ENCODE results near the gene TMEM184A.

The TMEM184A gene

DNA sequence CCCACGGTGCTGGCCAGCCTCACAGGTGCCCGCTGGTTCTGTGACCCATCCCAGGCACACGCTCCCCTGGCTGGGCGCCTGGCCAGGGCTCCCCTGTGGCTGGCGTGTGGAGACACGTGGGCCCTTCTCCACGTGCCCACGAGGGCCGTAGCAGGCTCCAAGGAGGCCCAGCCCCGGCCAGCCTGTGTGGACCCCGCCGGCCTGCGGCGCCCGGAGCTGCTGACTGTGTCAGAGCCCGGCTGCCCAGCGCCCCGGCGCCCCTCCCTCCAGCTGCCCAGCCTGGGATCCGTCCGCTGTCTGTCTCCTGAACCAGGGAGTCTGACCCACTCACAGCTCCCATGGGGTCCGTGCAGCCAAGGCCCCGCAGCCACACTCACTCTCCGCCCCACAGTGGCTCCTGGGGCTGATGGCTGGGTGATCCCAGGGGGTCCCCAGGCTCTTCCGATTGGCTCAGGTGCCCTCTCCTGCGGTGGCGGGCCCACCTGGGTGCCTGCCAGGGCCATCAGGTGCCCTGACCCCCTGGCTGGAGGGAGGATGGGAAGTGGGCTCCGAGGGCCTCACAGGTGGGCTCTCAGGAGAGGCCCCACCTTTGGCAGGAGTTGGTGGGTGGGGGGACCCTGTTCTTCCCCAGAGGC, 9.6 kb downstream of the TMEM184A start:
- Histone ChIP-seq H2AK5ac (ENCODE audit: low read length) (no peak overlapping the region), H2BK5ac (ENCODE audit: low read length) (no peak overlapping the region), H3K79me2 (ENCODE audit: control insufficient read depth, insufficient read depth, low read length) (no peaks in the 10 kb centered on the region), H4K8ac (ENCODE audit: low read depth, low read length) (no peak overlapping the region), H2BK15ac (replicated peaks; ENCODE audit: low read depth) (no peak overlapping the region), H3K56ac (ENCODE audit: low read length) (no peak overlapping the region), H3K4me1 (ENCODE audit: control insufficient read depth, low read depth, low read length) (no peaks in the 10 kb centered on the region), H3K36me3 (ENCODE audit: control insufficient read depth, insufficient read depth, low read length) (no peaks in the 10 kb centered on the region), H3K79me1 (ENCODE audit: low read length) (no peaks in the 10 kb centered on the region), H3K9ac (ENCODE audit: low read length) (no peak overlapping the region), H2BK120ac (ENCODE audit: low read depth, low read length) (no peak overlapping the region), H3K4me2 (ENCODE audit: low read length) (no peak overlapping the region), H3K4ac (ENCODE audit: low read depth, low read length) (no peak overlapping the region), H3K18ac (ENCODE audit: low read length) (no peak overlapping the region), H3K4me3 (ENCODE audit: low read length) (no peak overlapping the region), H3K27ac (ENCODE audit: low read depth, low read length) (no peak overlapping the region), H4K5ac (ENCODE audit: low read length) (no peak overlapping the region), H3K27me3 (ENCODE audit: insufficient read depth, low read length, poor library complexity) (no peaks in the 10 kb centered on the region), H3K23ac (ENCODE audit: low read length) (no peak overlapping the region)
- no peak for DNase-seq
- WGBS (ENCODE audit: extremely low coverage, insufficient coverage, low lambda C conversion rate): no CpG with 5 or more reads among the region's 28 CpGs

GRCh38 chr7:1545417-1546246, 10.4 kb downstream of the TMEM184A start:
- no peak overlapping the region for H2BK5ac ChIP-seq (ENCODE audit: low read length)
- no peak overlapping the region for H3K23ac ChIP-seq (ENCODE audit: low read length)
- H2AK5ac ChIP-seq (ENCODE audit: low read length): no peak overlapping the region
- whole genome bisulfite sequencing (ENCODE audit: extremely low coverage, insufficient coverage, low lambda C conversion rate): no CpG with 5 or more reads among the region's 40 CpGs
- H3K27me3 ChIP-seq (ENCODE audit: insufficient read depth, low read length, poor library complexity): no peaks in the 10 kb centered on the region
- H4K5ac ChIP-seq (ENCODE audit: low read length): no peak overlapping the region
- H3K4me3 ChIP-seq (ENCODE audit: low read length): no peak overlapping the region
- H3K27ac ChIP-seq (ENCODE audit: low read depth, low read length): no peak overlapping the region
- no peak overlapping the region for H3K4ac ChIP-seq (ENCODE audit: low read depth, low read length)
- H3K9ac ChIP-seq (ENCODE audit: low read length): no peak overlapping the region
- no peak overlapping the region for H4K8ac ChIP-seq (ENCODE audit: low read depth, low read length)
- no peak overlapping the region for H3K18ac ChIP-seq (ENCODE audit: low read length)
- H3K4me1 ChIP-seq (ENCODE audit: control insufficient read depth, low read depth, low read length): no peaks in the 10 kb centered on the region
- no peaks in the 10 kb centered on the region for H3K36me3 ChIP-seq (ENCODE audit: control insufficient read depth, insufficient read depth, low read length)
- H3K79me2 ChIP-seq (ENCODE audit: control insufficient read depth, insufficient read depth, low read length): no peaks in the 10 kb centered on the region
- DNase-seq: no peak
- no peak overlapping the region for H2BK120ac ChIP-seq (ENCODE audit: low read depth, low read length)
- H3K56ac ChIP-seq (ENCODE audit: low read length): no peak overlapping the region
- H3K4me2 ChIP-seq (ENCODE audit: low read length): no peak overlapping the region
- H3K79me1 ChIP-seq (ENCODE audit: low read length): no peaks in the 10 kb centered on the region
- H2BK15ac ChIP-seq (replicated peaks; ENCODE audit: low read depth): no peak overlapping the region

DNA sequence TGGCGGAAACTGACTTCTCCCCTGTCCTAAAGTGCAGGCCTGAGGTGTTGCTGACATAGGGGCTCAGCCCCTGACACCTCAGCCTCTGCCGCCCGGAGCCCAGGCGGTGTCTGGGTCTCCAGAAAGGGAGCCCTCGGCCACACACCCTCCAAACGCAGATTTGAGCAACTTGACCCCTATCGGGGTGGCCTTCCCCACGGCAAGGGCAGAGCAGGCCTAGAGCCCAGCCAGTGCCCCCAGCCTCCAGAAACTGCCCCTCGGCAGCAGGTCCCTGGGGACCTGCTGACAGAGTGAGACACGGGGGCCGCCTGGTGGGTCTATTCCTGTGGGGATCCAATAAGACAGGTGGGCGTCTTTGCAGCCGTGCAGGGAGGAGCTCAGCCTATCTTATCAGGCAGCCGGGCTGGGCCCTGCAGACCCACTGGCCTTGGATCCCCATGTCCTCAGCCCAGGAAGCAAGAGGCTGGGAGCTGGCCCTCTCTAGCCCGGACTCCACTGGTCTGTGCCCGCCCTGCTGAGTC, 11.0 kb downstream of the TMEM184A start:
- H3K9ac ChIP-seq (ENCODE audit: low read length): no peak overlapping the region
- no peak overlapping the region for H2AK5ac ChIP-seq (ENCODE audit: low read length)
- H3K27ac ChIP-seq (ENCODE audit: low read depth, low read length): no peak overlapping the region
- H3K27me3 ChIP-seq (ENCODE audit: insufficient read depth, low read length, poor library complexity): no peaks in the 10 kb centered on the region
- H3K4me1 ChIP-seq (ENCODE audit: control insufficient read depth, low read depth, low read length): no peaks in the 10 kb centered on the region
- H3K4ac ChIP-seq (ENCODE audit: low read depth, low read length): no peak overlapping the region
- no peak overlapping the region for H4K8ac ChIP-seq (ENCODE audit: low read depth, low read length)
- H3K79me1 ChIP-seq (ENCODE audit: low read length): no peaks in the 10 kb centered on the region
- no peak overlapping the region for H2BK120ac ChIP-seq (ENCODE audit: low read depth, low read length)
- H2BK15ac ChIP-seq (replicated peaks; ENCODE audit: low read depth): no peak overlapping the region
- no peak for DNase-seq
- H3K18ac ChIP-seq (ENCODE audit: low read length): no peak overlapping the region
- H4K5ac ChIP-seq (ENCODE audit: low read length): no peak overlapping the region
- H3K23ac ChIP-seq (ENCODE audit: low read length): no peak overlapping the region
- no peaks in the 10 kb centered on the region for H3K79me2 ChIP-seq (ENCODE audit: control insufficient read depth, insufficient read depth, low read length)
- H3K56ac ChIP-seq (ENCODE audit: low read length): no peak overlapping the region
- H3K4me3 ChIP-seq (ENCODE audit: low read length): no peak overlapping the region
- H2BK5ac ChIP-seq (ENCODE audit: low read length): no peak overlapping the region
- no peaks in the 10 kb centered on the region for H3K36me3 ChIP-seq (ENCODE audit: control insufficient read depth, insufficient read depth, low read length)
- no CpG with 5 or more reads among the region's 16 CpGs for WGBS (ENCODE audit: extremely low coverage, insufficient coverage, low lambda C conversion rate)
- H3K4me2 ChIP-seq (ENCODE audit: low read length): no peak overlapping the region

DNA sequence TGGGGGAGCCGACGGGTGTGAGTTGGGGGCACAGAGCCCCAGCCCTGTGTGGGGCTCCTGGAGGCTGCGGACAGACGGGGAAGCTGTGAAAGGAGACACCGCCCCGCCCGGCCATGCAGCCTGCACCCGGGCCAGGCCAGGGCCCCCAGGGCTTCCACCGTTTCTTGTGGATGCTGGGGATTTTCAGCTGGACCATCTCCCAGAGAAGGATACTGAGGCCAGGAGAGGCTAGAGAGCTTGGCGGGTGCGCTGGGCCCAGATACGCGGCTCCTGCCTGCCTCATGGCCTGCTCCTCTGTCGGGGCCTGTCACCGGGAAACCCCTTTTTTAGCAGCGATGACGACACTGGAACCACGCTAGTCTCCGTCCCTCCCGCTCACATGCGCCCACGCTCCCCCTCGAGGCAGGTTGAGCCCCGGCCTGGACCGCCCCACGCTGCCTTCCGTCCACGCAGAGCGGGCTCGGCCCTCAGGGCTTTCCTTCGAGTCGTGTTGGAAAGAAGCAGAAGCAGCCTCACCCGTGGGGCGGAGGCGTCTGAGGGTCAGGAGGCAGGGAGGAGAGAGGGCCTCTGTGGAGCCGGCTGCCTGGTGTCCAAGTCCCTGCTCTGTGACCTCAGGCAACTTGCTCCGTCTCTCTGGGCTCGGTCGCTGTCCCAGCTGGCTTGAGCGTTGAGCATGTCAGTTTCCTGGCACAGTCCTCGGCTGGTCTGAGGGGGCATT, 11.7 kb downstream of the TMEM184A start:
- no peaks in the 10 kb centered on the region for H3K79me2 ChIP-seq (ENCODE audit: control insufficient read depth, insufficient read depth, low read length)
- H3K9ac ChIP-seq (ENCODE audit: low read length): no peak overlapping the region
- H3K27ac ChIP-seq (ENCODE audit: low read depth, low read length): no peak overlapping the region
- H4K5ac ChIP-seq (ENCODE audit: low read length): no peak overlapping the region
- no peaks in the 10 kb centered on the region for H3K27me3 ChIP-seq (ENCODE audit: insufficient read depth, low read length, poor library complexity)
- no peaks in the 10 kb centered on the region for H3K4me1 ChIP-seq (ENCODE audit: control insufficient read depth, low read depth, low read length)
- H3K4ac ChIP-seq (ENCODE audit: low read depth, low read length): no peak overlapping the region
- H3K56ac ChIP-seq (ENCODE audit: low read length): no peak overlapping the region
- H2AK5ac ChIP-seq (ENCODE audit: low read length): no peak overlapping the region
- H2BK120ac ChIP-seq (ENCODE audit: low read depth, low read length): no peak overlapping the region
- no peaks in the 10 kb centered on the region for H3K79me1 ChIP-seq (ENCODE audit: low read length)
- no peak for DNase-seq
- WGBS (ENCODE audit: extremely low coverage, insufficient coverage, low lambda C conversion rate): no CpG with 5 or more reads among the region's 41 CpGs
- no peak overlapping the region for H3K4me3 ChIP-seq (ENCODE audit: low read length)
- no peak overlapping the region for H2BK15ac ChIP-seq (replicated peaks; ENCODE audit: low read depth)
- no peak overlapping the region for H3K18ac ChIP-seq (ENCODE audit: low read length)
- no peak overlapping the region for H3K4me2 ChIP-seq (ENCODE audit: low read length)
- no peak overlapping the region for H2BK5ac ChIP-seq (ENCODE audit: low read length)
- no peak overlapping the region for H4K8ac ChIP-seq (ENCODE audit: low read depth, low read length)
- no peak overlapping the region for H3K23ac ChIP-seq (ENCODE audit: low read length)
- no peaks in the 10 kb centered on the region for H3K36me3 ChIP-seq (ENCODE audit: control insufficient read depth, insufficient read depth, low read length)

DNA sequence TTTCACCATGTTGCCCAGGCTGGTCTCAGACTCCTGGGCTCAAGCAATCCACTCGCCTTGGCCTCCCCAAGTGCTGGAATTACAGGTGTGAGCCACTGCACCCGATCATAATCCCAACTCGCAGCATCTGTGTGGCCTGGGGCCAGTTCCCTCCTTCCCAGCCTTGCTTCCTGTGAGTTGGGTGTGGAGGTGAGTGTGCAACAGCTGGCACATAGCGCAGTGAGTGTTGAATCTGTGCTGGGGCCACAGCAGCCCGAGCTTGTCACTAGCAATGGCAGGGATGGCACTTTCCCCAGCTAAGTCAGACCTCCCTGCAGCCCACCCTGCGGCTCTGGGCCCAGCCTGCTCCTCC, 12.2 kb downstream of the TMEM184A start:
- no peak overlapping the region for H2AK5ac ChIP-seq (ENCODE audit: low read length)
- WGBS (ENCODE audit: extremely low coverage, insufficient coverage, low lambda C conversion rate): no CpG with 5 or more reads among the region's 6 CpGs
- no peak overlapping the region for H3K4me3 ChIP-seq (ENCODE audit: low read length)
- H3K9ac ChIP-seq (ENCODE audit: low read length): no peak overlapping the region
- H3K36me3 ChIP-seq (ENCODE audit: control insufficient read depth, insufficient read depth, low read length): no peaks in the 10 kb centered on the region
- H3K18ac ChIP-seq (ENCODE audit: low read length): no peak overlapping the region
- DNase-seq: no peak
- H4K5ac ChIP-seq (ENCODE audit: low read length): no peak overlapping the region
- H2BK5ac ChIP-seq (ENCODE audit: low read length): no peak overlapping the region
- no peaks in the 10 kb centered on the region for H3K79me1 ChIP-seq (ENCODE audit: low read length)
- H3K27me3 ChIP-seq (ENCODE audit: insufficient read depth, low read length, poor library complexity): no peaks in the 10 kb centered on the region
- H3K23ac ChIP-seq (ENCODE audit: low read length): no peak overlapping the region
- H3K4me2 ChIP-seq (ENCODE audit: low read length): no peak overlapping the region
- no peak overlapping the region for H3K27ac ChIP-seq (ENCODE audit: low read depth, low read length)
- no peaks in the 10 kb centered on the region for H3K4me1 ChIP-seq (ENCODE audit: control insufficient read depth, low read depth, low read length)
- H4K8ac ChIP-seq (ENCODE audit: low read depth, low read length): no peak overlapping the region
- H3K56ac ChIP-seq (ENCODE audit: low read length): no peak overlapping the region
- H2BK15ac ChIP-seq (replicated peaks; ENCODE audit: low read depth): no peak overlapping the region
- no peak overlapping the region for H3K4ac ChIP-seq (ENCODE audit: low read depth, low read length)
- H3K79me2 ChIP-seq (ENCODE audit: control insufficient read depth, insufficient read depth, low read length): no peaks in the 10 kb centered on the region
- no peak overlapping the region for H2BK120ac ChIP-seq (ENCODE audit: low read depth, low read length)
